ENCODE results near the gene PNPLA3.

DNA sequence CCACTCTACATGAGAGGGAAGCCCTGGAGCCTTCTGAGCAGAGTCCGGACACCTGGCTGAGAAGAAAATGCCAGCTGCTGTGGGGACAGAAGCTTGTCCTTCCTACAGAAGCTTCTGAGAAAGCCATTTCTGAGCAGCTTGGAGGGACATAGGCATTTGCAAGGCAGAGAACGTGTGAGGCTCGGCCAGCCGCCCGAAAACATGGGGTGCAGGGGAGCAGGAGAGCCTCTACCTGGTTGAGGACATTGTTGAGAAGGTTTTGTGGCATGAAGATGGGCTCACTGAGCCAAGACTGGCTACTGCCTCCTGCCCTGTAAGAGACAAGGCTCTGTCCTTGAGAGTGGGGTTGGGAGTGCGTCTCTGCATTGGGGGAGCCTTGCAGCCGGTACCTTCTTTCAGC, 57.0 kb downstream of the PNPLA3 start:
- TF ChIP-seq EZH2 (IDR thresholded peaks at IDR 0.05; ENCODE audit: borderline replicate concordance, low read depth, low read length, severe bottlenecking) = no peak
- TF ChIP-seq, protein P1, sequence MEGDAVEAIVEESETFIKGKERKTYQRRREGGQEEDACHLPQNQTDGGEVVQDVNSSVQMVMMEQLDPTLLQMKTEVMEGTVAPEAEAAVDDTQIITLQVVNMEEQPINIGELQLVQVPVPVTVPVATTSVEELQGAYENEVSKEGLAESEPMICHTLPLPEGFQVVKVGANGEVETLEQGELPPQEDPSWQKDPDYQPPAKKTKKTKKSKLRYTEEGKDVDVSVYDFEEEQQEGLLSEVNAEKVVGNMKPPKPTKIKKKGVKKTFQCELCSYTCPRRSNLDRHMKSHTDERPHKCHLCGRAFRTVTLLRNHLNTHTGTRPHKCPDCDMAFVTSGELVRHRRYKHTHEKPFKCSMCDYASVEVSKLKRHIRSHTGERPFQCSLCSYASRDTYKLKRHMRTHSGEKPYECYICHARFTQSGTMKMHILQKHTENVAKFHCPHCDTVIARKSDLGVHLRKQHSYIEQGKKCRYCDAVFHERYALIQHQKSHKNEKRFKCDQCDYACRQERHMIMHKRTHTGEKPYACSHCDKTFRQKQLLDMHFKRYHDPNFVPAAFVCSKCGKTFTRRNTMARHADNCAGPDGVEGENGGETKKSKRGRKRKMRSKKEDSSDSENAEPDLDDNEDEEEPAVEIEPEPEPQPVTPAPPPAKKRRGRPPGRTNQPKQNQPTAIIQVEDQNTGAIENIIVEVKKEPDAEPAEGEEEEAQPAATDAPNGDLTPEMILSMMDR (IDR thresholded peaks at IDR 0.05; ENCODE audit: borderline replicate concordance, extremely low read depth, low read length, poor library complexity, severe bottlenecking) = no peak

All from DND-41 (cell line).